ENCODE measurements around the gene CFAP61.
"Not testable (repeated sequence)": the region's sequence is repeated elsewhere in the genome, so short reads cannot be mapped to it uniquely, and the experiment has no call there.

The CFAP61 gene

GRCh38 chr20:20344476-20344875 lies 292.1 kb downstream of the CFAP61 start:
- H3K4me3 ChIP-seq (ENCODE audit: low read depth, low read length) = no peak overlapping the region
- TF ChIP-seq CTCF (IDR thresholded peaks at IDR 0.05; ENCODE audit: low read depth, low read length) = no peak

GRCh38 chr20:20353576-20353975 lies 301.2 kb downstream of the CFAP61 start:
- no peak for TF ChIP-seq CTCF (IDR thresholded peaks at IDR 0.05; ENCODE audit: low read depth, low read length)
- no peak overlapping the region for H3K4me3 ChIP-seq (ENCODE audit: low read depth, low read length)

- H3K4me3 ChIP-seq (ENCODE audit: low read depth, low read length) = not testable (repeated sequence)
These were observed 303.2 kb downstream of the CFAP61 start for GRCh38 chr20:20355503-20355902.

- TF ChIP-seq CTCF (IDR thresholded peaks at IDR 0.05; ENCODE audit: low read depth, low read length) = no peak
- H3K4me3 ChIP-seq (ENCODE audit: low read depth, low read length) = no peak overlapping the region
These were observed 306.5 kb downstream of the CFAP61 start for GRCh38 chr20:20358801-20359200.

GRCh38 chr20:20359628-20360027 lies 307.3 kb downstream of the CFAP61 start:
- H3K4me3 ChIP-seq (ENCODE audit: low read depth, low read length) = no peak overlapping the region
- no peak for TF ChIP-seq CTCF (IDR thresholded peaks at IDR 0.05; ENCODE audit: low read depth, low read length)

- H3K4me3 ChIP-seq (ENCODE audit: low read depth, low read length) = no peak overlapping the region
- TF ChIP-seq CTCF (IDR thresholded peaks at IDR 0.05; ENCODE audit: low read depth, low read length) = peak; percentile 85
These were observed 308.1 kb downstream of the CFAP61 start for GRCh38 chr20:20360464-20360863.

GRCh38 chr20:20362774-20363433 lies 310.6 kb downstream of the CFAP61 start:
- no peak for TF ChIP-seq CTCF (IDR thresholded peaks at IDR 0.05; ENCODE audit: low read depth, low read length)
- H3K4me3 ChIP-seq (ENCODE audit: low read depth, low read length) = no peak overlapping the region

- H3K4me3 ChIP-seq (ENCODE audit: low read depth, low read length) = no peak overlapping the region
These were observed 311.1 kb downstream of the CFAP61 start for GRCh38 chr20:20363434-20363798.

More at GRCh38 chr20:20363434-20363798, 311.1 kb downstream of the CFAP61 start:
- TF ChIP-seq CTCF (IDR thresholded peaks at IDR 0.05; ENCODE audit: low read depth, low read length) = no peak

All from WI38 (cell line).